HFF-Myc (cell line): Measurements from ENCODE around the gene GRK4.

Source experiments
- DNase-seq: peaks from one replicate; pipeline ENCODE4 v3.0.0-alpha.2; 2011; ENCODE audit warnings: low read depth; ENCODE audit errors: extremely low read depth
- H3K4me3 ChIP-seq: replicated peaks from 2 replicates; pipeline ENCODE4 v1.5.1; 2011; ENCODE audit warnings: low read depth, mild to moderate bottlenecking, control low read depth, low read length
- CTCF ChIP-seq: IDR thresholded peaks from 2 replicates; pipeline ENCODE4 v1.5.1; 2012; ENCODE audit warnings: mild to moderate bottlenecking, low read depth, low read length, control low read depth; ENCODE audit errors: missing control alignments

Gene GRK4

DNA sequence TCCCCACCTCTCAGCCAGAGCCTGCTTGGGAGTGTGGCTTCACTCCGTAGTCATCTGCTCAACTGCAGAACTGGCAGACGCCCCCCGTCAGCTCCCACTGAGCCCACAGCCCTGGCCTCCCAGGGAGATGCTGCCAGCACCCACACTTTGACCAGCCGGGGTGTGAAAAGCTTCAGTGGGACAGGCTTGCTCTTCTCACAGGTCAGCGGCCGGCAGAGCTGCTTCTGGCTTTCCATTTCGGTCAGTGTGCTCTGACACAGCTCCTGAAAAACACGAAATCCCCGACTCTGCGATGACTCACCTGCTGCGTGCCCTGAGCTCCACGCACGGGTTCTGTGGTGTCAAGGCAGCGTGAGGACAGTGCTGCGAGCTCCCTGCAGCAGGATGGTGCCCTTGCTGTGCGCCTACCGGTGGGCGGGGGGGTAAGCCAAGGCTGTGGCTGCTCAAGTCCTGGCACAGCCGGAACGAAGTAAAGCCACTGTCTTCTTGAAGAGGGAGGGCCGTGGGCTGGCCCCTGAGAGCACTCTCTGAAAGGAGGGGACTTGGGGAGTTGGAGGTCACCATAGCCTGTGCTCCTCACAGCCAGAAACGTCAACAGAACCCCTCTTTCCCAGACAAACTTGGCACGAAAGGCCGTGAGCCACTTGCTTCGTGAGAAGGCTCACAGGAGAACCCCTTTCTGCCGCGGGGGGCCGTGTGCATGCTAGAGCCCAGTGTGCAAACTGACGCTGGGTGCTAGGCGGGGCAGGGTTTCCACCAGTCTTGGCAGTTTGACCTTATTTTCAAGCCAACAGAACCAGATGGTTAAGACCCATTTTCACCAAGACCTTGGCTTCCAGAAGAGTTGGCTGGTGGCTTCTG, 23.8 kb upstream of the GRK4 start:
- H3K4me3 ChIP-seq = no peak overlapping the region
- no peak for TF ChIP-seq CTCF
- DNase-seq = no peak

DNA sequence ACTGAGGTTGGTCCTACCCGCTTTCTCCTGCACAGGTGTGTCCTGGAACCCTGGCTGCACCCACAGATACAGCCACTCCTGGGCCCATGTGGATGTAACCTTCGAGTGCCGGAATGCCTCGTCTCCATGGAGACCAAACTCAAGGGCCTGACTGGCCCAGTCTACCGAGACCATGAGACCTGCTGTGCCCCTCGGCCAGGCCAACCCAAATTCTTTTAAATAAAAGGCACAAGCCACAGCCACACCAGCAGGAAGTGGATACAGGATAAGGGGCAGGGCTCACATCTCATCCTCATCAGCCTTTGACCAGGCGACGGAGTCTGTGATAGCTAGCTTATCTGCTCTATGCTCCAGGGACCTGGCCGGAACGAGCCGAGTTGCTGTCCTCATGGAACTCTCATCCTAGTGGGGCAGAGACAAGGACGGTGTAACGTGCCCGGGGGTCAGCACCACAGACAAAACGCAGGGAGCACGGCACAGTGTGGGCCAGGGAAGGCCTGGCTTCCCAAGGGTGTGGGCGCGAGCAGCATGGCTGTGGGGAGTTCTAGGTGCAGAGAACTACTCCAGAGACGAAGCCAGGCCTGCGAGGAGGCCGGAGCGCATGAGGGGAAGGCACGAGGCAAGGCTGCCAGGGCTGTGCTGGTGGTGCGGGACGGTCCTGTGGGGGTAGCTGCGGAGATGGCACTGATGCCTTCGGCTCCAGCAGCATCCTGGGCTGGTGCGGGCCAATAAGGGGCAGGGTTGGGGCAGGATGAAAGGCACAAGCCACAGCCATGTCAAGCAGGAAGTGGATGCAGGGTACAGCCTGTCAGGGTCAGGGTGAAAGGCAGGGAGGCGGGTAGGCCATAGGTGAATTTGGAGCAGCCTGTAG, 22.9 kb upstream of the GRK4 start:
- TF ChIP-seq CTCF = no peak
- DNase-seq = no peak
- H3K4me3 ChIP-seq = no peak overlapping the region

DNA sequence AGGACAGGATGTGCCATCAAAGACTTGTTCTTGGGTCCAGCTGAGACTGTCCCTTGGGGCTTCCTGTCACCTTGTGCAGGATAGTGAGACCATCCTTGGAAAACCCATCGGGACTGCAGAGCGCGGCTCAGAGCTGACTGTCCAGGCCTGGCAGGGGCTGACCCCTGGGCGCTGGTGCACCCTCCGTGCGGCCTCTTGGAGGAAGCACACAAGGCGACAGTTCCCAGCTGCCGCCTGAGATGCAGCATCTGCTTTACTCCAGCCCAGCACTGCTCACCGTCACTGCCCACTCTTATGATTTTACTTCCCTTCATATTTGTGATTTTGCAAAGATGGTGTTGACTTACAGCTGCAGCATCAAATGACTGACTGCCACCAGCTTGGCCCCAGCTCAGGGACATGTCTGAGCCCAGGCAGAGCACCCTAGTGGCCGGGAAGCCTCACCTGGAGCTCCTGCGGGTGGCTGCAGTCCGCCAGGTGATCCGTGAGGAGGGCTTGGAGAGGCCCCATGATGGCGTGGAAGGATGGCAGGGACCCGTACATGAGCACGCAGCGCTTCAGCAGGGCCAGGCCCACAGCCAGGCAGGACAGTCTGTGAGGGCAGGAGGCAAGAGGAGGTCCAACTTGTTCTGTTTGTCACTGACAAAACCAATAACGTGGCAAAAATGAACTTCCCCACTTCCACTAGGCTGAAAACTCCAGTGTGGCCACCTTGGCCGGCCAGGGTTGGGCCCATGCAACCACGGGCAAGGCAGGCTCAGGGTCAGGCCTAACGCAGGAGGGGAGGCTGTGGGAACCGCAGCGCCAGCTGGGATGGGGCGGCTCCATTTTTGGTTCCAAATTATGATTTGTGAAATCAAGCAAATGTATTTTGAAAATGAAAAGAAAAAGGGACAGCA, 22.0 kb upstream of the GRK4 start:
- no peak for TF ChIP-seq CTCF
- H3K4me3 ChIP-seq = no peak overlapping the region
- DNase-seq = no peak

DNA sequence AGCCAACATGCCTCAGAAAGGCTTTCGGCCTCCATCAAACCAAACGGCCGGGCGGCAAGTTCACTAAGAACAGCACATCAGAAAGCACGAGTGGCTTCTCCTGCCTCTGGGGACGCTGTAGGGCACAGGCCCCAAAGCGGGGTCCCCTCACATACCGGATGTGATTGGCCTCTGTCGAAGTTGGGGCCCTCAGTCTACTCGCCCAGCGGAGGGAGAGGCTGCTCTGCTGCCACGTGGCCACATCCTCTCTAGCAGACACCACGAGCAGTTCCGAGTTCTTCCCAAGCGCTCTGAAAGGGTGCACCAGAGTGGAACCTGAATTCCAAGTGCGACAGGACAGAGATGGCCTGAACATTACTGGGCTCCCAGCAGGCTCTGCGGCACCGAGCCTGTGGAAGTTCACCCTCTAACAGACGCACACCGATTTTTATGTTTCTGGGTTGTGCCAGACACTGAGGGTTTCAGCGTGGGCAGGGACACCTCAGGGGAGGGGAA, 21.3 kb upstream of the GRK4 start:
- no peak for TF ChIP-seq CTCF
- no peak overlapping the region for H3K4me3 ChIP-seq
- no peak for DNase-seq

DNA sequence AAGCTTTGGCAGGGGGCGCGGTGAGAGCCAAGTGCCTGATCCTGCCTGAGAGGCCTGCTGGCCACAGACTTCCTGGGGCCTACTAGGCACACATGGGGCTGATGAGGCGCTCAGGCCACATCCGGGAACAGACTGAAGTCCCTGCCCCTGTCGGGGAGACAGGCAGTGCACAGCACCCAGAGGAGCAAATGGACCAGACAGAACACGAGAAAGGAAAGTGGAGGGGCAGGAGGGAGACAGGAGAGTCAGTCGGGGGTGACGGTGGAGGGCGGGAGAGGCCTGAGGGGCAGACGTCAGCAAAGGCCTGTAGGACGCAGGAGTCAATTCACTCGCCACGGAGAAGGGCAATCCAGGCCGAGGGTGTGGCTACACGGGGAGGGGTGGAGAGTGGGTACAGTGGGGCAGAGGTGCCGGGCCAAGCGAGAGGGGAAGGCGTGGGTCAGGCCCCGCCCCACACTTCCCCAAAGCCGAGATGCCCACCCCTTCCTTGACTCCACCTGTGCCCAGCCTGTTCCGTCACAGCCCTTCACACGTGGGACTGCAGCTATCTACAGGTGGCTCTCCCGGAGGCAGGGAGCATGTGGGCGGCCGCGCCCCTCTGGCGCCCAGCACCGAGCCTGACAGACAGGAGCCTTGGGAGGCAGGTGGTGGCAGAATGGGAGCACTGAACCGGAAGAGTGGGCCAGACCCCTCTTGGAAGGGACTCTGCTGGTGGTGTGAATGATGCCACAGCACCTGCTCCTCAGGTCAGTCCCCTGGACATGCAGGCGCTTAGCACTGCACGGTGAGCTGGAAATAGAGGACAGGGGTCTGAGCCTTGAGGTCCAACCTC, 20.6 kb upstream of the GRK4 start:
- TF ChIP-seq CTCF = no peak
- DNase-seq = no peak
- no peak overlapping the region for H3K4me3 ChIP-seq
